IPS-18a (cell line): ENCODE measurements around the gene HS3ST4.

ENCODE experiments used
- H3K27ac ChIP-seq: one replicate; pipeline ENCODE4 v1.5.1; 2013; ENCODE audit warnings: low read length
- H3K27me3 ChIP-seq: one replicate; pipeline ENCODE4 v1.6.1; 2013; ENCODE audit warnings: mild to moderate bottlenecking, low read length; ENCODE audit not compliant: control insufficient read depth, insufficient read depth
- H3K36me3 ChIP-seq: one replicate; pipeline ENCODE4 v1.6.1; 2013; ENCODE audit warnings: low read depth, low read length; ENCODE audit not compliant: control insufficient read depth
- H3K4me1 ChIP-seq: one replicate; pipeline ENCODE4 v1.6.1; 2013; ENCODE audit warnings: low read depth, low read length; ENCODE audit not compliant: control insufficient read depth
- H3K4me3 ChIP-seq: one replicate; pipeline ENCODE4 v1.5.1; 2013; ENCODE audit warnings: low read length
- H3K9ac ChIP-seq: one replicate; pipeline ENCODE4 v1.6.1; 2013; ENCODE audit warnings: mild to moderate bottlenecking, low read length, moderate library complexity
- H3K9me3 ChIP-seq: one replicate; pipeline ENCODE4 v1.6.1; 2013; ENCODE audit warnings: low read depth, low read length; ENCODE audit not compliant: control insufficient read depth

HS3ST4 gene

DNA sequence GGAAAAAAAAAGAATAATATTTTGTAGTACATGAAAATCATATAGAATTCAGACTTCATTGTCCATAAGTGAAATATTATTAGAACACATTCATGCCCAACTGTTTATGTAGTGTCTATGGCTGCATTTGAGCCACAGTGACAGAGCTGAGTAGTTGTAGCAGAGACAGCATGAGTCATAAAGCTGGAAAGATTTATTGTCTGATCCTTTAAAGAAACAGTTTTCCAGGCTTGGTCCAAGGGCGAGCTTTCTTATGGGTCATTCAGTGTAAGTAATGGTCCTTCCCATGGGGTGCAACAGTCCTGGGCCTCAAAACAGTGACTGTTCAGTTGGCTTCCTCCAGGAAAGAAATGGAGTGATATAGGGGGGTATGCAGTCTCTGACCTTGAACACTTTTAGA is 260.2 kb downstream of the HS3ST4 start:
- H3K4me1 ChIP-seq, result peaks cover 41% of the 10 kb centered on the region
- no peak overlapping the region for H3K27ac ChIP-seq
- H3K9ac ChIP-seq, result no peak overlapping the region
- H3K27me3 ChIP-seq, result peaks cover 63% of the 10 kb centered on the region
- no peak overlapping the region for H3K4me3 ChIP-seq
- H3K9me3 ChIP-seq, result no peaks in the 10 kb centered on the region
- no peaks in the 10 kb centered on the region for H3K36me3 ChIP-seq

DNA sequence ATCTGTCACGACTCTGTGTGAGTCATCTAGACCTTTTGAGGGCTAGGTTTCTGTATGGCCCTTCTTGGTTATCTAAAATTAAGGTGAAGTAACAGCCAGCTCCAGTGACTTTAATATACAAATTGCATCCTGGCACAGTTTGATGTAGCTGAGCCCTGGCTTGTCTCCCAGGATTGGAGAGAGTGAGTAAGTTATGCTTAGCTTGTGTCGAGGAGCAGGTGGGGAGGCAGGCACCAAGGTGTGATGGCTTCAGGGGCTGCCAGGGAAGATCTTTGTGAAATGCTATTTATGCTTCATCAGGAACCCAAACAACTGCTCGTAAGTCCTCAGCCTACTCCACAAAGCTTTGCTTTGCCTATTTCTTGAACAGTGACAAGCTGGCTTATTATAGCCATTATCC is 261.2 kb downstream of the HS3ST4 start:
- Histone ChIP-seq H3K4me1 (peaks cover 41% of the 10 kb centered on the region), H3K9ac (no peak overlapping the region), H3K27ac (no peak overlapping the region), H3K27me3 (peaks cover 59% of the 10 kb centered on the region), H3K4me3 (no peak overlapping the region), H3K36me3 (no peaks in the 10 kb centered on the region), H3K9me3 (no peaks in the 10 kb centered on the region)

- Histone ChIP-seq H3K36me3 (no peaks in the 10 kb centered on the region), H3K27me3 (peaks cover 22% of the 10 kb centered on the region), H3K9me3 (no peaks in the 10 kb centered on the region), H3K4me3 (no peak overlapping the region), H3K4me1 (peaks cover 1% of the 10 kb centered on the region), H3K9ac (no peak overlapping the region), H3K27ac (no peak overlapping the region)
These were observed 265.9 kb downstream of the HS3ST4 start for GRCh38 chr16:25957707-25958106.

- H3K36me3 ChIP-seq, result no peaks in the 10 kb centered on the region
- no peaks in the 10 kb centered on the region for H3K9me3 ChIP-seq
- H3K27ac ChIP-seq, result no peak overlapping the region
- H3K9ac ChIP-seq, result no peak overlapping the region
- H3K4me3 ChIP-seq, result no peak overlapping the region
- H3K4me1 ChIP-seq, result no peaks in the 10 kb centered on the region
- peaks cover 7% of the 10 kb centered on the region for H3K27me3 ChIP-seq
These were observed 267.5 kb downstream of the HS3ST4 start for GRCh38 chr16:25959221-25959620.

DNA sequence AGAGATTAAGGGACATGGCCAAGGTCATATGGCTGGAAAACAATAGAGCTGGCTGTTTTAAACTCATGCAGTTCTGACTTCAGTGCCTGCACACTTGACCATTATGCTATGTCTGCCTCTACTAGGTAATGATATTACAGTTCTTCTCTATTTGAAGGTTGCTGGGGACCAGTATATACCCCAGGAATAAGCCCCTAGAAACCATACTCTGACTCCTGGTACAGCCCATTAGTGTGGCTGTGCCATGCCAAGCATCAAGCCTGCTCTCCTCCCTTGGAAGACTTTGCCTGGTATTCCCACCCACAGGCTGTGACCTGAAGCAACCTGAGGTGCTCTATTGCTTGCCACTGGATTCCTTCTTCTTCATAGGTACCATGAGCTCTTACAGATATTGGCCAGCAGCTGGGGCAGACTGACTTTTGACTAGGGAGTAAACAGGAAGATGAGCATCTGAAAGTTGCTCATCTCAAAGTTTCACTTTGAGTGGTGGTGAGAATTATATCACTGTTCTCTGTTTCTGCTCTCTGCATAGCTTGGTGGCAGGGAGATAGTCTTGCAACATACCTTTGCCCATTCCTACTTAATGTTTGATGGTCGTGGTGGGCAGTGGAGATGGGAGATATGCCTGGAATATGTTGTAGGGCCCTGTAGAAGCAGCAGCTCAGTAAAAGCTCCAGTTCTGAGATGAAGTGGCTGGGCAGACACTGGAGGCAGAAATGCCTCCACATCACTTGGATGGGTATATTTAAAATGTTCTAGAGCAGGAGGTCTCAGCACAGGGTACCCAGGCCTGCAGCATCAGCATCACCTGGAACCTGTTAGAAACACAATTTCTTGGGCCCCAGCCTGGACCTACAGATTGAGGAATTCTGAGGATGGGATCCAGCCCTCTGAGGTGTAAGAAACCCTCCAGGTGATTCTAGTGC is 274.7 kb downstream of the HS3ST4 start:
- Histone ChIP-seq H3K27ac (no peak overlapping the region), H3K4me3 (no peak overlapping the region), H3K9ac (no peak overlapping the region), H3K36me3 (no peaks in the 10 kb centered on the region), H3K9me3 (no peaks in the 10 kb centered on the region), H3K27me3 (no peaks in the 10 kb centered on the region), H3K4me1 (no peaks in the 10 kb centered on the region)

- H3K36me3 ChIP-seq, result no peaks in the 10 kb centered on the region
These were observed 285.4 kb downstream of the HS3ST4 start for GRCh38 chr16:25977121-25977520.

DNA sequence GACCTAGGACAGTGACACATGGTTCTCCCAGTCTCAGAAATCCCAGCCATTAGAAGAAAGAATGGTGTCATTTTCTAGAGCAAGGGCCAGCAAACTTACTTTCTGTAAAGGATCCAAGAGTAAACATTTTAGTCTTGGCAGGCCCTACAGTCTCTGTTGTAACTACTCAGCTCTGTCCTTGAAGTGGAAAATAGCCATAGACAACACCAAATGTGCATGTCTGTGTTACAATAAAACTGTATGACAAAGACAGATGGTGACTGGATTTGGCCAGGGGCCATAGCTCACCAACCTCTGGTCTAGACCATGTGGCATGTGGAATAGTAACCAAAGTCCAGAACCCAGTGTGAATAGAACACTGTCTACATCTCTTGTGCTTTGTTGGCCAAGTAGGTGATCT is 286.5 kb downstream of the HS3ST4 start:
- H3K9me3 ChIP-seq, result no peaks in the 10 kb centered on the region
- no peaks in the 10 kb centered on the region for H3K4me1 ChIP-seq
- H3K4me3 ChIP-seq, result no peak overlapping the region
- H3K36me3 ChIP-seq, result no peaks in the 10 kb centered on the region
- H3K9ac ChIP-seq, result no peak overlapping the region
- H3K27me3 ChIP-seq, result no peaks in the 10 kb centered on the region
- no peak overlapping the region for H3K27ac ChIP-seq

More at GRCh38 chr16:25977121-25977520, 285.4 kb downstream of the HS3ST4 start:
- Histone ChIP-seq H3K27ac (no peak overlapping the region), H3K4me1 (no peaks in the 10 kb centered on the region), H3K27me3 (no peaks in the 10 kb centered on the region), H3K9me3 (no peaks in the 10 kb centered on the region), H3K9ac (no peak overlapping the region), H3K4me3 (no peak overlapping the region)

DNA sequence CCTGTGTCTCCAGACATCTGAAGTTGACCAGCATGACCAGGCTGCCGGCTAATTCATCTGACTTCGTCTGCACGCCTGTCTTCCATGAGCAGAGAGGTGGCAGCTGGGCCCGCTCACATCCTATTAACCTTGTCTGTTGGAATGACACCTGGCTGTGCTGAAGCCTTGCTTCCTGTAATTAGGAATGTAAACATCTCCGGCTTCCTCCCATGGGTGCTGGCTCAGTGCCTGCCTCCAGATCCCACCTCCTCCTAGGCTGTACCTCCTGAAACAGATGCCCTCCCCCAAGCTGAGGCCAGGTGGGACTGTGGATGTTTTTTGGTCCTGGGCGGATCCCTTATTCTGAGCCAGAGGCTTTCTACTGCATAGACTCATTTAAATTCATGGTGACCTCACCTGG is 296.3 kb downstream of the HS3ST4 start:
- Histone ChIP-seq H3K4me1 (peaks cover 6% of the 10 kb centered on the region), H3K4me3 (no peak overlapping the region), H3K9ac (no peak overlapping the region), H3K9me3 (no peaks in the 10 kb centered on the region), H3K27ac (no peak overlapping the region), H3K36me3 (no peaks in the 10 kb centered on the region), H3K27me3 (no peaks in the 10 kb centered on the region)

DNA sequence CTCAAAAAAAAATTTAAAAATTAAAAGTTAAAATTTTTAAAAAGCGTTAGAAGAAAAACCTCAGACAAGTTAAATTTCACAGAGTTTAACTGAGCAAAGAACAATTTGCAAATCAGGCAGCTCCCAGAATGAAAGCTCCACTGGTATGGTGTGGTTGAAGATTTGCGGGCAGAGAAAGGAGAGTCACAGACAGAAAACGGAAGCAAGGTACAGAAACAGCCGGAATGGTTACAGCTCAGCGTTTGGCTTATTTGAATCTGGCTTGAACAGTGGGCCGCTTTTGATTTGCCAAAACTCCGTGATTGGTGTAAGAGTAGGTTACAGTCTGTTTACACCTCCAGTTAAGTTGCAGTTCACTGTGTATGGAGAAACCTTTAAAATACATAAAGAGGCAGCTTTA is 297.1 kb downstream of the HS3ST4 start:
- Histone ChIP-seq H3K9me3 (no peaks in the 10 kb centered on the region), H3K4me1 (peaks cover 6% of the 10 kb centered on the region), H3K27ac (no peak overlapping the region), H3K4me3 (no peak overlapping the region), H3K36me3 (no peaks in the 10 kb centered on the region), H3K27me3 (no peaks in the 10 kb centered on the region), H3K9ac (no peak overlapping the region)

DNA sequence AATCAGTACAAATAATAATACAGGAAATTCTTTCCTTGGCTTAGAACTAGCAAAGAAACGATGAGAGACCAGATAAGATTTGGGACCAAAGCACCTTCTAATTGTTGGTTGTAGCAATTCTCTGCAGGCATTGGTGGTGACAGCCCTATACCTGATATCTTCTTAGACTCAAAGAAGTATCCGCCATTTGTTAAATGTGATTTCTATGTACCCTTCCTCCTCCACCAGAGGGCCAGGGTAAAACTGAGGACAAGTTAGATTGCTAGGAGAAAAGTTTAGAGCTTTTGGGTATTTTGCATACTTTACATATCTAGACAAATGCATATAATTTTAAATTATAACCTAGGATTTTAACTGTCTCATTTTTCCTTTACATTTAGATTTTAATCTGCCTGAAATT is 304.3 kb downstream of the HS3ST4 start:
- Histone ChIP-seq H3K4me3 (no peak overlapping the region), H3K27me3 (no peaks in the 10 kb centered on the region), H3K9me3 (no peaks in the 10 kb centered on the region), H3K36me3 (no peaks in the 10 kb centered on the region), H3K9ac (no peak overlapping the region), H3K4me1 (no peaks in the 10 kb centered on the region), H3K27ac (no peak overlapping the region)

GRCh38 chr16:26005336-26005735 is 313.6 kb downstream of the HS3ST4 start:
- no peaks in the 10 kb centered on the region for H3K4me1 ChIP-seq
- H3K4me3 ChIP-seq, result no peak overlapping the region
- no peak overlapping the region for H3K27ac ChIP-seq
- H3K27me3 ChIP-seq, result no peaks in the 10 kb centered on the region
- no peaks in the 10 kb centered on the region for H3K36me3 ChIP-seq
- H3K9ac ChIP-seq, result no peak overlapping the region
- peaks cover 3% of the 10 kb centered on the region for H3K9me3 ChIP-seq

DNA sequence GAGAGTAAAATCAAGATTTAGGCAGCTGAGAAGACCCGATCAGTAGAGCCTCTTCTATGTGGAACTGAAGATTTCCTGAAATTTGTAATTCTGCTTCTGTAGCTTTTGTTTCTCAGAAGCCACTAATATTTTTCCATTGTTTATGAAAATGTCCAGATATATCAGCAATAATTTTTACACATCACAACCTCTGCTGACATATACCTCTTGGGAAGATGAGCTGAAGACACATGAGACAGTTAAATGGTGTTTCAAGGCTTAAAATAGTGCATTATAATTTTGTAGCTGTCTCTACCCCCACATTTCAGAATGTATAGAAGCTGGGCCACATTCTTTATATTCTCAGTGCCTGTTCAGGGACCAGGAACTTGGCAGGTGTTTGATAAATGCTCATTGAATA is 320.6 kb downstream of the HS3ST4 start:
- Histone ChIP-seq H3K9ac (no peak overlapping the region), H3K4me1 (no peaks in the 10 kb centered on the region), H3K36me3 (no peaks in the 10 kb centered on the region), H3K9me3 (peaks cover 3% of the 10 kb centered on the region), H3K4me3 (no peak overlapping the region), H3K27me3 (no peaks in the 10 kb centered on the region), H3K27ac (no peak overlapping the region)
